Activated CD4-positive, alpha-beta T cell treated with anti-CD3 and anti-CD28 coated beads for 48 hours (primary cell): ENCODE results near the gene UGT1A7.
"Not testable (repeated sequence)": the region's sequence is repeated elsewhere in the genome, so short reads cannot be mapped to it uniquely, and the experiment has no call there.

Experiments
- DNase-seq: peaks from one replicate; pipeline ENCODE4 v3.0.0-alpha.2; 2020

Gene UGT1A7

DNA sequence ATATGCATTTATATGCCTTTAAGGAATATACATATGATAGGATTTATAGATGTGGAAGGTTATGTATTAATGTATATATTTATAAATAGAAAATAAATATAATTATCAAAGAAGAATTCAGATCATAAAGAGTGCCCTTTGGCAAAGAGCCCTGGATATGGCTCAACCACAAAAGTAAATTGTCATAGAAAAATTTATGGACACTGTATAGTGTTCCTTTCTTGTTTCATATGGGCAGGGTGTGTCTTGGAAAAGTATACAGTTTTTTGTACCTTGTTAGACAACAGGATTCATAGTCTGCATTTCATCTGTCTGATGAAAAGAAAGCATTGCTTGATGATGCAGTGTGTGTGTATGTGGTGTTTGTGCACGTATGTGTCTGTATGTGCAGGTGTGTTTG is 2.9 kb downstream of the UGT1A7 start:
- no peak for DNase-seq

DNA sequence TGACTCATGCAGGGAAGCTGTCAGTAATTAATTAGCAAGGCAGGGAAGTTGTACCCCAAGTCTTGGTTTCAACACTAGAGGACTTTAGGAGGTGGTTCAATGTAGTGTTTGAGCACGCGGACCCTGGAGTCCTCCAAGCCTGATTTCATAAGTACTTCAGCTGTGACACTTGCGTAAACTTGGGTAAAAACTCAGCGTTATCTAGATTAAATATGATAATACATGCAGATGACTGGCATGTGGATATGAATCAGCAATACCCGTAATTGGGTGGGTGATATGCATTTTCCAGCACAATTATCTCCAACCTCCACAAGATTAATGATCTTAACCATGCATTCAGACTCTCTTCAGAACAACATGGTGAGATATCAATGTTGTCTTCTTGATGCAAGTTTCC is 5.2 kb downstream of the UGT1A7 start:
- no peak for DNase-seq

DNA sequence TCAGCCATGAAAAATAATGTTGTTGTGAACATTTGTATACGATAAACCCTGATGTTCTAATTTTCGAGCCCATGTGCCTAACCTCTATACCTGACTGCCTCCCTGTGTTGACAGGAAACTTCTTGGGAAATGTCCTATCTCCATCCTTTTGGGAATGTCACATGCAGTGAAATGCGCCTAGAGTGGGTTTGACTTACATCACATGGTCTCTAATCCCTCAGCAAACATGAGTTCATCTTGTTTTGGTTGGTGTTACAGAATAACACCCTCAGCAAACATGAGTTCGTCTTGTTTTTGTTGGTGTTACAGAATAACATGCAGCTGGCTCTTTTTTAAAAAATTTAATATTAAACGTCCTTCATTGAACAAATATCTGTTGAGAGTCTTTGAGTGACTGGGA is 6.6 kb downstream of the UGT1A7 start:
- no peak for DNase-seq

GRCh38 chr2:233689031-233689430 is 7.3 kb downstream of the UGT1A7 start:
- no peak for DNase-seq

DNA sequence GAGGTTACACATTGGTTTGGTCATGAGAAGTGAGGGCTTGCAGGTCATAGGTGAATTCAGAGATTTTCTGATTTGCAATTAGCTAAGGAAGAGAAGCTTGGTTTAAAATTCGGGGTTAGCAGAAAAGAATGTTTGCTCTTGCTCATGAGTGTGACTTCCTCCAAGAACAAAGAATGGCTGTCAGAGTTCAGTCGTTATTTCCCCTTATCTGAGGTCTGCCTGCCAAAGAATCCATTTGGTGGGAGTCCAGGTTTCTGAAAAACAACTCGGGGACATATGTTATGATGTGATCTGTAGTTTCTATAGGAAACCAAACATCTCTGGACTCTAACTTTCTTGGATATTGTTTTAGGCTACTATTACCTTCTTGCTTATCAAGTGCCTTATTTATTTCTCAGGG is 7.8 kb downstream of the UGT1A7 start:
- DNase-seq = no peak

GRCh38 chr2:233690444-233690843 is 8.7 kb downstream of the UGT1A7 start:
- no peak for DNase-seq

DNA sequence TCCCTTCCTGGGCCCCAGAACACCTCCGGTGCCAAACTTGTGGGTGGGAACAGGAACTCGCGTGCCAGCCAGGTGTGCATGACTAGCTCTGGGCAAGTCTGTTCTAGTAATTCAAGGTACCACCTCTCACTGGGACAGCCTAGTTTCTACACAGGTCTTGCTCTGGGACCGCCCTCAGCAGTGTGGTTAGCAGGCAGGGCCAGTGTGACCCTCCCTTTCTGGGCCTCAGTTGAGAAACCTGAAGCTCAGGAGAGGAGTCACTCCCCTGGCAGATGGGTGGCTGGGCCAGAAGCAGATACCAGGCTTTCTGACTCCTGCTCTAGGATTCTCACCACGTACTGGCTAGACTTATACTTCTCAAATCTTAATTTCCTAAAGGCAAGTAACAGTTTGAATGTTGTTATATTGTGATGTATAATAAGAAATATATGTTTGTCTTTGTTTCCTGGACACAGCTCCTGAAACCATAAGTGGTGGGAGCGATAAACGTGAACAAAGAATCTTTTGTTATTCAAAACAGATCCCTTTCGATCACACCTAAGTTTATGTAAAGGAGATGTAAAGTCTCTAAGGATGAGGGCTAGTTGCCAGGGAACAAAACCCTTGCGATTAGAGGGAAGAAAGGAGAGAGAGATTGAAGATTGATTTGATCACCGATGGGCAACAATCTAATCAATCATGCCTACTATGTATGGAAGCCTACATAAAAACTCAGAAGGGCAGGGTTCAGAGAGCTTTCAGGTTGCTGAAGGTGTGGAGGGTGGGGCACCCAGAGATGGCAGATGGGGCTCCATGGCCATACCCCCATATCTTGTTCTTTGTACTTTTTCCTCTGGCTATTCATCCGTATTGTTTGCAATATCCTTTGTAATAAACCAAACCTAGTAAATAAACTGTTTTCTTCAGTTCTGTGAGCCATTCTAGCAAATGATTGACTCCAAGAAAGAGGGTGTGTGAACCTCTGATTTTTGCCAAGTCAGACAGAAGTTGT is 10.0 kb downstream of the UGT1A7 start:
- no peak for DNase-seq

- DNase-seq = no peak
Observed at GRCh38 chr2:233692648-233693047, 10.9 kb downstream of the UGT1A7 start, which contains the start of gene UGT1A6. Gene UGT1A6 (plus strand): TSS chr2:233692890. CDS start chr2:233693005, 115 bp downstream.

- no peak for DNase-seq
Observed at GRCh38 chr2:233693963-233694362, 12.3 kb downstream of the UGT1A7 start.

DNA sequence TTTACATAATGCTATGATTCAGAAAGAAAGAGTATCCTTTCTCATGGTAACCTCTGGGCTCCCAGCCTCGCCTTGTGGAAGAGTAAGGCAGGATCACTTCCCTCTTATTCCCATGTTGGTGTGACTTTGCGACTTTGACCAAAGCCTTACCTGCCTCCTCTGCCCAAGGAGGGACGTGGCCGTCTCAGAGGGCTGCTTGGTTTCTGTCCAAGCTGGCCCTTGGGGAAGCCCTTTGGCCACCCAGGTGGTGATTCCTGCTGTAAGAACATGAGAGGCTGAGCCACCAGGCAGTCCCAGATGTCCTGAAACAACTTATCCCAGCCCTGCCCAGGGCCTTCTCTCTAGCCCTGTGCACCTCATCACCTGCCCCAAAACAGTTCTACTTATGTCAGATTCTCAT is 17.0 kb downstream of the UGT1A7 start:
- no peak for DNase-seq

- no peak for DNase-seq
Observed at GRCh38 chr2:233699424-233700027, 17.8 kb downstream of the UGT1A7 start.

DNA sequence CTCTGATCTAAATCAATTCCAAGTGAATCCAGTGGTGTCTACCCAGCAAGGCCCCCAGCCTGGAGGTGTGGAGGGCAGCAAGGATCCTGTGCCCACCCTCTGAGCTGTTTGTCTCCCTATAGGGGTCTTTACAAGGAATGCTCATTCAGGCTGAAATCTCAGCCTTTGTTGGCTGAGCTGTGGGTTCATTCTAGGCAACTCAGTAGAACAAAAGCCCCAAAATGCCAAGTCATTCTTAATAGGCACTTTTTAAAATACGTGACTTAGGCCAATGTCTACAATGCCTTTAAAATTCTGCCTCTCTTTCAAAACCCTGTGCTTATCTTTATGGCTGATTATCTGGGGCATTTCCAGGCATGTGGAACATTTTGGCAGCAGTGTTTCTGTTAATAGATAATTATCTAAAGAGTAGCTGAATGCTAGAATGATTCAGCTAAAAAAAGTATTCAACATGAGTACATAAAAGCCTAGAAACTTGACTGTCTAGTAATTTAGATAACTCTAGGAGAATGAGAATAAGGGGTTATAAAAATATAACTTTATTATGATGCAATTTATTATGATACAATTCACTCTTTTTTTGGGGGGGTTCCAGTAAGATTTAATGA is 18.4 kb downstream of the UGT1A7 start:
- DNase-seq = no peak

GRCh38 chr2:233700842-233701241 is 19.1 kb downstream of the UGT1A7 start:
- DNase-seq = not testable (repeated sequence)

DNA sequence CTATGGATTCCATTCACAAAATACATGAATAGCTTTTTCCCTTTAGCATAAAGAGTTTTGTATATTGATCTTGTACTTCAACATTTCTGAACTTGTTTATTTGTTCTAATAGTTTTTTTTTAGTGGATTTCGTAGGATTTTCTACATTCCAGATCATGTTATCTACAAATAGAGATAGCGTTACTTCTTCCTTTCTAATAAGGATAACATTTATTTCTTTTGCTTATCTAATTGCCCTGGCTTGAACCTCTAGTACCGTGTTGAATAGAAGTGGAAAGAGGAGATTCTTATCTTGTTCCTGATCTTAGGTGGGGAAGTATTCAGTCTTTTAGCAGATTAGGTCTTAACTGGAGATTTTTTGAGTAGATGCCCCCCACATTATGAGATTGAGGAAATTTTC is 20.5 kb downstream of the UGT1A7 start:
- no peak for DNase-seq

DNA sequence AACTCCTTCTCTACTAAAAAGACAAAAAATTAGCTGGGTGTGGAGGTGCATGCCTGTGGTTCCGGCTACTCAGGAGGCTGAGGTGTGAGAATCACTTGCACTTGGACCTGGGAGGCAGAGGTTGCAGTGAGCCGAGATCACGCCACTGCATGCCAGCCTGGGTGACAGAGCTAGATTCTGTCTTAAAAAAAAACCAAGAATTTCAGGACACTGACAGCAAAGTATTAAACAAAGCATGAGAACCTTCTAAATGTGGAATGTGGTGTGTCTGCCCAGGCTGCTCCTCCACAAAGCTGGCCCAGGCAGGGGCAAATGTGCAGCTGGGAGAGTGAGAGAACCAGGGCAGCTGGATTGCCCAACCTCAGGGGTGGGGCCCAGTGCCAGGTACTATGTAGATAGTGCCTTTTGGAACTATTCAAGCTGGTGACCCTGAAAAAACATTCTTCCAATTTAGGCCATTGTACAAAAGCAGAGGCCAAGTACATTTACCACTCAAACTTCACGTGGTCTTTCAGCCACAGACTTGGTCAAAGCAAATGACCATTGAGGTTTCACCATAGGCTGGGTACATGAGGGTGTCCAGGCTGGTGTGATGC is 24.3 kb downstream of the UGT1A7 start:
- DNase-seq = no peak

GRCh38 chr2:233706720-233707119 is 25.0 kb downstream of the UGT1A7 start:
- DNase-seq = no peak

- DNase-seq = no peak
Observed at GRCh38 chr2:233707940-233708644, 26.4 kb downstream of the UGT1A7 start.

GRCh38 chr2:233708942-233709341 is 27.2 kb downstream of the UGT1A7 start:
- DNase-seq = no peak

DNA sequence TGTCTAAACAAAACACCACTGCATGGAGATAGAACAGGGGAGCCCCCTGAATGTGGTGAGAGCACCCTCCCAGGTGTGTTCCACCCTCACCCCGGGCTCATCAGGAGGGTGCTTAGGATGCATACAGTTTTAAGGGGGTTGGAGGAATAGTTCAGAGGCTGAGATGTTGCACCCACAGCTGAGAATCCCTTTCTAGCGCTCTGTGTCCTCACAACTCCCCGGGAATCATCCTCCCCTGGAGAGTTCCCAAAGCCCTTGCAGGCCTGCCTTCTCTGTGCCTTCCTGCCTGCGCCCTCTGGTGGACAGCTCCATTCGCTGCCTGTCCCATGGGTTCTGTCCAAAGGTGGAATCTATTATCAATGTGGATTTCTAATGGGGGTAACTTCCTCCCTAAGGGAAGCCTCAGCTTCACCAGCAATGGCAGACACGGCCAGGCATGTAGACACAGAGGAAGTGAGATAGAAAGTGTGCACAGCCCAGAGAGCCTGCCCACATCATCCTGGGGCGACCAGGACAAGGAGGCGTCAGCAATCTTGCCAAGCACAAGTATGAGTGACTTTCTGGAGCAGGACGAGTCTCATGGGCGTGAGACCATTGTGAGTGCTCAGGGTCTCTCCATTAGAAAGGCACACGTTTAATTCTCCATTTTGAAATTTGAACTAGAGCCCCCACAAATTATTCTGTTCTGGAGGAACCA is 29.8 kb downstream of the UGT1A7 start:
- DNase-seq = peak; percentile 78

DNA sequence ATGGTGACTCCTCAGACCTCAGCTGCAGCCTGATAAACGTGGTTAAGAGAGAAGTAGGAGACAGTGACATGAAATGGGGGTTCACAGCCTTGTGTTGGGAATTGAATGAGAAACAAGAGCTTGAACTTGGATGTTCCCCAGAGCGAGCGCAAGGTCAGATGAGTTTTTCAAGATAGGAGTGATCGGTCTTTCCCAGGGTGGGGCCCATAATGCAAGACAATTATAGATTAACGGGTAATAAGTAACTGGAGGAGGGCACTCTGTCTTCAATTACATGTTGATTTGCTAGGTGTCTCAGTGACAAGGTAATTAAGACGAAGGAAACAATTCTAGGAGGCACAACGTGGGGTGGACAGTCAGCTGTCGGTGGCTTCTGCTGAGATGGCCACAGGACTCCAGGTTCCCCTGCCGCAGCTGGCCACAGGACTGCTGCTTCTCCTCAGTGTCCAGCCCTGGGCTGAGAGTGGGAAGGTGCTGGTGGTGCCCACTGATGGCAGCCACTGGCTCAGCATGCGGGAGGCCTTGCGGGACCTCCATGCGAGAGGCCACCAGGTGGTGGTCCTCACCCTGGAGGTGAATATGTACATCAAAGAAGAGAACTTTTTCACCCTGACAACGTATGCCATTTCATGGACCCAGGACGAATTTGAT is 31.0 kb downstream of the UGT1A7 start, which contains the start of gene UGT1A5:
UGT1A5 (plus strand) TSS at position 297 of the 651 bp plus-strand sequence; CDS start at position 382, 85 bp downstream.
- no peak for DNase-seq

DNA sequence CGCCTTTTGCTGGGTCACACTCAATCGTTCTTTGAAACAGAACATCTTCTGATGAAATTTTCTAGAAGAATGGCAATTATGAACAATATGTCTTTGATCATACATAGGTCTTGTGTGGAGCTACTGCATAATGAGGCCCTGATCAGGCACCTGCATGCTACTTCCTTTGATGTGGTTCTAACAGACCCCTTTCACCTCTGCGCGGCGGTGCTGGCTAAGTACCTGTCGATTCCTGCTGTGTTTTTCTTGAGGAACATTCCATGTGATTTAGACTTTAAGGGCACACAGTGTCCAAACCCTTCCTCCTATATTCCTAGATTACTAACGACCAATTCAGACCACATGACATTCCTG is 31.5 kb downstream of the UGT1A7 start:
- no peak for DNase-seq
